Left lung (tissue), 10 donors: ENCODE measurements around the gene PNPO. TPM values are rescaled to one million over a fixed set of nuclear protein-coding genes. Genes with fewer than 3 reads are reported as not detected.
A peak's percentile ranks its signal among the peaks of the same experiment; 100 is the strongest.
"Not testable (repeated sequence)": the region's sequence is repeated elsewhere in the genome, so short reads cannot be mapped to it uniquely, and the experiment has no call there.

ENCODE experiments used
- ATAC-seq: fragments of 200-7000 bp; cut with Tn5 transposase; one replicate; pipeline ENCODE4 v1.9.1; 2020; ENCODE audit warnings: moderate library complexity
- DNase-seq, 4 donors: peaks; one replicate each; pipeline ENCODE4 v3.0.0-alpha.2; 2013 to 2020
- H3K27ac ChIP-seq, 2 donors: fragments of 200-600 bp; sonication (generic) in 1 of 2; one replicate each; pipeline versions ENCODE4 v1.5.0 to v1.8.0; 2020 to 2021
- H3K27me3 ChIP-seq, 2 donors: fragments of 200-600 bp; sonication (generic) in 1 of 2; one replicate each; pipeline versions ENCODE4 v1.5.0 to v1.8.0; 2020 to 2021
- H3K36me3 ChIP-seq, 2 donors: fragments of 200-600 bp; sonication (generic) in 1 of 2; one replicate each; pipeline versions ENCODE4 v1.5.0 to v1.8.0; 2020 to 2021
- H3K4me1 ChIP-seq, 2 donors: fragments of 200-600 bp; one replicate each; pipeline ENCODE4 v1.8.0; 2021
- H3K4me3 ChIP-seq, 2 donors: fragments of 200-600 bp; sonication (generic) in 1 of 2; one replicate each; pipeline versions ENCODE4 v1.5.0 to v1.8.0; 2020 to 2021; ENCODE audit warnings: mild to moderate bottlenecking in 1 of 2
- H3K9me3 ChIP-seq, 2 donors: fragments of 200-600 bp; sonication (generic) in 1 of 2; one replicate each; pipeline versions ENCODE4 v1.5.0 to v1.8.0; 2020 to 2021
- intact Hi-C, 2 donors: fragments of 100-400 bp; cut with DNase I; formaldehyde crosslinking; loops; one replicate each; pipeline versions ENCODE4 v1.11.2 to v1.14.2; 2022
- polyA plus RNA-seq, 6 donors: library from polyadenylated mRNA; unstranded; fragments of 120-200 nt; gene quantifications; one replicate each; pipeline ENCODE4 v1.2.1, GENCODE V29; 2013; ENCODE audit not compliant: insufficient read length in 6 of 6
- total RNA-seq, 2 donors: library from RNA; stranded (reverse); fragmentation: NEBNext Ultra II Directional; extraction: Animal tissue kit (Norgen Biotek cat#: 25700); gene quantifications; one replicate each; pipeline ENCODE4 v1.2.1, GENCODE V29; 2021
- TF ChIP-seq, protein P1 (sequence below), 2 donors: fragments of 200-600 bp; sonication (generic) in 1 of 2; IDR thresholded peaks; one replicate each; pipeline versions ENCODE4 v1.5.0 to v1.8.0; 2021; ENCODE audit warnings: antibody characterized with exemption in 2 of 2
- donor health status: DM: no; HTN: yes; CAD: no.
- donor health status: DM: no; HTN: no; CAD: no.

PNPO gene
- total and polyA plus RNA-seq, 8 donors: 10.7 to 40.0 (median 13.0) TPM

GRCh38 chr17:47918006-47918405, 23.4 kb upstream of the PNPO start:
- H3K36me3 ChIP-seq: peaks cover 0 to 31% of the 10 kb centered on the region in 2 donors
- H3K27me3 ChIP-seq: no peaks in the 10 kb centered on the region
- H3K4me3 ChIP-seq: no peak overlapping the region
- TF ChIP-seq, protein P1, sequence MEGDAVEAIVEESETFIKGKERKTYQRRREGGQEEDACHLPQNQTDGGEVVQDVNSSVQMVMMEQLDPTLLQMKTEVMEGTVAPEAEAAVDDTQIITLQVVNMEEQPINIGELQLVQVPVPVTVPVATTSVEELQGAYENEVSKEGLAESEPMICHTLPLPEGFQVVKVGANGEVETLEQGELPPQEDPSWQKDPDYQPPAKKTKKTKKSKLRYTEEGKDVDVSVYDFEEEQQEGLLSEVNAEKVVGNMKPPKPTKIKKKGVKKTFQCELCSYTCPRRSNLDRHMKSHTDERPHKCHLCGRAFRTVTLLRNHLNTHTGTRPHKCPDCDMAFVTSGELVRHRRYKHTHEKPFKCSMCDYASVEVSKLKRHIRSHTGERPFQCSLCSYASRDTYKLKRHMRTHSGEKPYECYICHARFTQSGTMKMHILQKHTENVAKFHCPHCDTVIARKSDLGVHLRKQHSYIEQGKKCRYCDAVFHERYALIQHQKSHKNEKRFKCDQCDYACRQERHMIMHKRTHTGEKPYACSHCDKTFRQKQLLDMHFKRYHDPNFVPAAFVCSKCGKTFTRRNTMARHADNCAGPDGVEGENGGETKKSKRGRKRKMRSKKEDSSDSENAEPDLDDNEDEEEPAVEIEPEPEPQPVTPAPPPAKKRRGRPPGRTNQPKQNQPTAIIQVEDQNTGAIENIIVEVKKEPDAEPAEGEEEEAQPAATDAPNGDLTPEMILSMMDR (IDR thresholded peaks at IDR 0.05): no peak
- H3K27ac ChIP-seq: no peak overlapping the region
- H3K9me3 ChIP-seq: no peaks in the 10 kb centered on the region
- intact Hi-C loops: no loop called here
- H3K4me1 ChIP-seq: peaks cover 0 to 10% of the 10 kb centered on the region in 2 donors
- ATAC-seq (no peak), DNase-seq (no peak)

GRCh38 chr17:47918991-47919390, 22.4 kb upstream of the PNPO start:
- H3K9me3 ChIP-seq: no peaks in the 10 kb centered on the region
- DNase-seq: no peak
- H3K27ac ChIP-seq: no peak overlapping the region
- intact Hi-C loops: no loop called here
- peaks cover 0 to 41% of the 10 kb centered on the region in 2 donors for H3K36me3 ChIP-seq
- ATAC-seq: no peak
- H3K4me3 ChIP-seq: no peak overlapping the region
- H3K4me1 ChIP-seq: peaks cover 0 to 10% of the 10 kb centered on the region in 2 donors
- TF ChIP-seq, protein P1 (IDR thresholded peaks at IDR 0.05): no peak
- no peaks in the 10 kb centered on the region for H3K27me3 ChIP-seq

- DNase-seq, H3K9me3 ChIP-seq, ATAC-seq, H3K27ac ChIP-seq, H3K4me3 ChIP-seq, H3K4me1 ChIP-seq, H3K27me3 ChIP-seq, intact Hi-C loops: not testable (repeated sequence)
- H3K36me3 ChIP-seq: peaks cover 0 to 50% of the 10 kb centered on the region in 2 donors
Measured at GRCh38 chr17:47919889-47920288, 21.5 kb upstream of the PNPO start.

- no peak for DNase-seq
- peaks cover 0 to 80% of the 10 kb centered on the region in 2 donors for H3K36me3 ChIP-seq
- no peaks in the 10 kb centered on the region for H3K27me3 ChIP-seq
- intact Hi-C loops: no loop called here
- no peak overlapping the region for H3K4me3 ChIP-seq
- H3K27ac ChIP-seq: no peak overlapping the region
- no peaks in the 10 kb centered on the region for H3K4me1 ChIP-seq
- TF ChIP-seq, protein P1 (IDR thresholded peaks at IDR 0.05): no peak
- H3K9me3 ChIP-seq: no peaks in the 10 kb centered on the region
- ATAC-seq: peak; percentile 21
Measured at GRCh38 chr17:47924785-47925677, 16.3 kb upstream of the PNPO start.

DNA sequence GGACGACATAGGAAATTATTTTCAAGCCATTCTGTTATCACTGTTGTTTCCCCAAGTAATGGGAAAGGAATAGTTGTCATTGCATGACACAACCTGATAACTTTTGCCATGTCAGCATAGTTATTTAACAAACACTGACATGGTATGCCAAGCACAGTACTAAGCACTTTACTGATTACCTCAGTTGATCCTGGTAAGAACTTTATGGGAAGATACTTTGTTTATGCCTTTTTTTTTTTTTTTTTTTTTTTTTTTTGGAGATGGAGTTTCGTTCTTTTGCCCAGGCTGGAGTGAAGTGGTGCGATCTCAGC, 15.7 kb upstream of the PNPO start:
- Histone ChIP-seq H3K4me3 (no peak overlapping the region), H3K27me3 (no peaks in the 10 kb centered on the region), H3K9me3 (no peaks in the 10 kb centered on the region), H3K27ac (no peak overlapping the region), H3K4me1 (no peaks in the 10 kb centered on the region), H3K36me3 (peaks cover 0 to 84% of the 10 kb centered on the region in 2 donors)
- no peak for ATAC-seq
- TF ChIP-seq, protein P1 (IDR thresholded peaks at IDR 0.05): no peak
- no peak for DNase-seq
- intact Hi-C loops: no loop called here
